A673 (cell line): ENCODE data around the gene TRAPPC6A. TPM values are rescaled to one million over a fixed set of nuclear protein-coding genes. Genes with fewer than 3 reads are reported as not detected.

ENCODE experiments used
- BruUV-seq: library from RNA; stranded (reverse); fragments of 400-500 nt; replicated peaks from 2 replicates; lab custom pipeline; 2021; lab: Mats Ljungman, UMichigan
- CTCF ChIA-PET: fragments of 300-600 bp; sonication (Branson Sonifier 250); formaldehyde crosslinking; loops from one replicate; lab custom pipeline; 2022; ENCODE audit warnings: antibody characterized with exemption; lab: Charles Lee
- POLR2A ChIA-PET: fragments of 300-600 bp; sonication (Branson Sonifier 250); formaldehyde crosslinking; loops from one replicate; lab custom pipeline; 2022; ENCODE audit warnings: antibody characterized with exemption; ENCODE audit not compliant: low non-redundant PET; lab: Charles Lee
- DNase-seq: peaks from one replicate; pipeline ENCODE4 v3.0.0-alpha.2; 2015; ENCODE audit warnings: low spot score
- H3K27ac ChIP-seq: fragments of 200-600 bp; sonication (generic); 2 replicates; pipeline ENCODE4 v1.5.1; 2016; ENCODE audit warnings: mixed run types, low read depth, mild to moderate bottlenecking, mixed read lengths, antibody characterized with exemption, low read length; ENCODE audit not compliant: poor library complexity, severe bottlenecking
- H3K27me3 ChIP-seq: fragments of 200-600 bp; sonication (generic); replicated peaks from 2 replicates; pipeline ENCODE4 v1.6.1; 2017; ENCODE audit warnings: mixed run types, low read depth, mild to moderate bottlenecking, mixed read lengths, antibody characterized with exemption, low read length; ENCODE audit not compliant: insufficient read depth, poor library complexity
- H3K36me3 ChIP-seq: fragments of 200-600 bp; sonication (generic); 2 replicates; pipeline ENCODE4 v1.6.1; 2016; ENCODE audit warnings: mixed run types, mild to moderate bottlenecking, mixed read lengths, antibody characterized with exemption, low read length; ENCODE audit not compliant: insufficient read depth, poor library complexity, severe bottlenecking
- H3K4me1 ChIP-seq: fragments of 200-600 bp; sonication (generic); 2 replicates; pipeline ENCODE4 v1.6.1; 2017; ENCODE audit warnings: mixed run types, mild to moderate bottlenecking, mixed read lengths, antibody characterized with exemption, low read length; ENCODE audit not compliant: insufficient read depth, poor library complexity, severe bottlenecking
- H3K4me3 ChIP-seq: fragments of 200-600 bp; sonication (generic); 2 replicates; pipeline ENCODE4 v1.5.1; 2016; ENCODE audit warnings: low read depth, mixed run types, mild to moderate bottlenecking, mixed read lengths, low read length; ENCODE audit not compliant: poor library complexity, severe bottlenecking
- H3K9me3 ChIP-seq: fragments of 200-600 bp; sonication (generic); 2 replicates; pipeline ENCODE4 v1.6.1; 2016; ENCODE audit warnings: mixed run types, low read depth, mild to moderate bottlenecking, mixed read lengths, antibody characterized with exemption, low read length; ENCODE audit not compliant: poor library complexity, severe bottlenecking
- EZH2 ChIP-seq: fragments of 200-600 bp; sonication (generic); IDR thresholded peaks from 2 replicates; pipeline ENCODE4 v1.6.1; 2017; ENCODE audit warnings: borderline replicate concordance, low read depth, mild to moderate bottlenecking, mixed read lengths, antibody characterized with exemption, low read length; ENCODE audit not compliant: poor library complexity, severe bottlenecking
- intact Hi-C: fragments of 100-400 bp; cut with micrococcal nuclease; formaldehyde crosslinking; loops from one replicate; pipeline ENCODE4 v1.10.0; 2022; ENCODE audit not compliant: unreplicated experiment
- total RNA-seq: library from RNA; stranded (reverse); gene quantifications from 2 replicates; pipeline ENCODE4 v1.2.3, GENCODE V29; 2021
- TF ChIP-seq, protein P1 (sequence below): fragments of 300-800, 200-600 bp; sonication (generic); conservative IDR thresholded peaks from 2 replicates; pipeline ENCODE4 v1.5.1; 2017; ENCODE audit warnings: low read depth, mild to moderate bottlenecking, antibody characterized with exemption, low read length, moderate library complexity, mixed read lengths

Gene TRAPPC6A
- total RNA-seq, 1 experiment from 2014 or later: 5.8 TPM

DNA sequence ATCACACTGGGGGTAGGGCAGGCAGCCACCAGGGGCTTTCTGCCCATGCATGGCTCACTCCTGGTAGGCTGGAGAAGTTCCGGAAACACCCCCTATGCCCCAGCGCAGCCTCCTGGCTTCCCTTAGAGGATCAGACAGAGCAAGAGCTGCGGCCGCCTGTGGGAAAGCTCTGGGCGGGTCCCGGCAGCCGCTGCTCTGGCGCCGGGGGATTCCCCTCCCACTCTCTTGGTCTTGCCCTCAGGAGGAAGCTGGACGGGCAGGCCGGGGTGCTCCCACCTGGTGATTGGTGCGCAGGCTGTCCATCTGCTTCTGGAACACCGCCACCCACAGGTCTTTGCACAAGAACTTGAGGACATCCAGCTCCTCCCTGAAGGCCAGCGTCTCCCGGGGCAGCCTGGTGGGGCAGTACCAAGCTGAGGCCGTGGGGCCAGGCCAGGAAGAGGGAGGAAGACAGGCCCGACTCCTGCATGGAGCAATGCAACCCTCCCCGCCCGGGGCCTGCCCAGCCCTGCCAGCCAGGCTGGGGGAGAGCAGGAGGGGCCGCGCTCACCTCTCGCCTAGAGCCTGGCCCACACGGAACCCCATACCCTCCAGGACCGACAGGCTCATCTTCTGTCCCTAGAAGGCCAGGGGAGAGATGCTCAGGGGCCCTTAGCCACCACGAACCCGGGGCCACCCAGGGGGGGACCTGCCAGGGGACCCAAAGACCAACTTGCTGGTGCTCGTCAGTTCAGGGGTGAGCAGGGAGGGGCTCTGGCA lies 13.3 kb downstream of the TRAPPC6A start:
- Histone ChIP-seq H3K27me3 (no peaks in the 10 kb centered on the region), H3K36me3 (no peaks in the 10 kb centered on the region), H3K9me3 (no peaks in the 10 kb centered on the region), H3K27ac (no peak overlapping the region), H3K4me3 (no peak overlapping the region), H3K4me1 (no peaks in the 10 kb centered on the region)
- BruUV-seq: no TSS peak
- intact Hi-C loops: no loop called here
- TF ChIP-seq EZH2: no peak
- TF ChIP-seq, protein P1, sequence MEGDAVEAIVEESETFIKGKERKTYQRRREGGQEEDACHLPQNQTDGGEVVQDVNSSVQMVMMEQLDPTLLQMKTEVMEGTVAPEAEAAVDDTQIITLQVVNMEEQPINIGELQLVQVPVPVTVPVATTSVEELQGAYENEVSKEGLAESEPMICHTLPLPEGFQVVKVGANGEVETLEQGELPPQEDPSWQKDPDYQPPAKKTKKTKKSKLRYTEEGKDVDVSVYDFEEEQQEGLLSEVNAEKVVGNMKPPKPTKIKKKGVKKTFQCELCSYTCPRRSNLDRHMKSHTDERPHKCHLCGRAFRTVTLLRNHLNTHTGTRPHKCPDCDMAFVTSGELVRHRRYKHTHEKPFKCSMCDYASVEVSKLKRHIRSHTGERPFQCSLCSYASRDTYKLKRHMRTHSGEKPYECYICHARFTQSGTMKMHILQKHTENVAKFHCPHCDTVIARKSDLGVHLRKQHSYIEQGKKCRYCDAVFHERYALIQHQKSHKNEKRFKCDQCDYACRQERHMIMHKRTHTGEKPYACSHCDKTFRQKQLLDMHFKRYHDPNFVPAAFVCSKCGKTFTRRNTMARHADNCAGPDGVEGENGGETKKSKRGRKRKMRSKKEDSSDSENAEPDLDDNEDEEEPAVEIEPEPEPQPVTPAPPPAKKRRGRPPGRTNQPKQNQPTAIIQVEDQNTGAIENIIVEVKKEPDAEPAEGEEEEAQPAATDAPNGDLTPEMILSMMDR: no peak
- no peak for DNase-seq
- ChIA-PET POLR2A (no interaction called here), CTCF (no interaction called here)

DNA sequence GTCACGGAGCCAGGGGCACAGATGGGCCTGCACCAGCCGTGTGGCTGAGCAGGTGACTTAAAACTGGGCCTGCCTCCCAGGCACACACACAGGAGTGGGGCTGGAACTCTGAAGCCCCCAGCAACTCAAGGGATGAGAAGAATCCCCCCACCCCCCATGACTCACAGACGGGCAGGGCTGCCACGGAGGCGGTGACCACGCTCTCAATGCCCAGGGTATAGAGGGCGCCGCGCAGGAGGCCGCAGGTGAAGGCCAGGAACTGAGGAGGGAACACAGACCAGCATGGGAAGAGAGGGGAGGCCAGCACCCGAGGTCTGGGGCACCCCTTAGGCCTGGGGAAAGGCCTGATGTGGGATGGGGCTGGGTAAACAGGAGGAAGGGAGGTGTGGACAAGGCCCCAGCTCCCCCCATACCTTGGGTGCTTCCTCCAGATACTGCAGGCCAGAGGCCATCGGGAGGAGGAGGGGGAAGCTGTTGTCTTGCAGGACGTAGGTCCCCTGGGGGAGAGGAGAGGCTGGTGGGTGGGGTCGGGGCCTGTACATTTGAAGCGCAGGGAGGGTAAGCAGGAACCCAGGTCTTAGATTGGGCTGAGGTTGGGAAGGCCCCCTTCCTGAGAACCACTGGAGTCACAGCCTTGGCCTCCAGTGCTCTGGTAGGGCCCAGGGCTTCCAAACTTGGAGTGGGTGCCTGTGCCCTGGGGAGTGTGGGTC lies 14.1 kb downstream of the TRAPPC6A start:
- POLR2A ChIA-PET: no interaction called here
- Histone ChIP-seq H3K4me1 (no peaks in the 10 kb centered on the region), H3K36me3 (no peaks in the 10 kb centered on the region), H3K27me3 (no peaks in the 10 kb centered on the region), H3K4me3 (no peak overlapping the region), H3K9me3 (no peaks in the 10 kb centered on the region), H3K27ac (no peak overlapping the region)
- intact Hi-C loops: no loop called here
- TF ChIP-seq EZH2: no peak
- TF ChIP-seq, protein P1: no peak
- DNase-seq: no peak
- CTCF ChIA-PET: no interaction called here
- BruUV-seq: no TSS peak

DNA sequence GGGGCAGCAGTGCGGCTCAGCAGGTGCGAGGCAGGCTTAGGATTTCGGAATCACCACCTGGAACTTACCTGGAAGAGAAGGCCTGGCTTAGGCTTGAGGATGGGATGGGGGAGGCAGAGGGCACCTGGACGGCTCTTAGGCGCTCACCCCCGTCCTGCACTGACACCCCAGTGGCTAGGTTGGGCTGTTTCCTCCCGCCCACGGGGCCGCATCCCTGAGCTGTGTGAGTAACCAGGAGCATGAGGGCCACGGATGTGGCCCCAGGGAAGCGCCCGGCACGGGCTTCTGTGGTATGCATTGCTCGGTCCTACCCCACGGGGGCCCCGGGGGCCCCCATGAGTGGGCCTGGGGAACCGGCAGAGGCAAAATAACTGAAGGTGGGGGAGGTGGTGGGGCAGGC lies 14.9 kb downstream of the TRAPPC6A start:
- ChIA-PET CTCF (no interaction called here), POLR2A (interaction anchor here (0.6 kb wide), 1 partner anchor 17 kb away, joined by 3 read pairs; no protein-coding TSS in a partner anchor)
- Histone ChIP-seq H3K27ac (no peak overlapping the region), H3K4me1 (no peaks in the 10 kb centered on the region), H3K9me3 (no peaks in the 10 kb centered on the region), H3K36me3 (no peaks in the 10 kb centered on the region), H3K4me3 (no peak overlapping the region), H3K27me3 (no peaks in the 10 kb centered on the region)
- TF ChIP-seq, protein P1: no peak
- no peak for TF ChIP-seq EZH2
- DNase-seq: no peak
- no TSS peak for BruUV-seq
- intact Hi-C loops: no loop called here
